HG02885 (cell line): Measurements from ENCODE around the gene DCST1.

Experiments
- ATAC-seq: cut with Tn5 transposase; IDR thresholded peaks from one replicate; pipeline ENCODE4 v1.9.1; 2021; ENCODE audit warnings: mild to moderate bottlenecking; ENCODE audit not compliant: unreplicated experiment, poor library complexity

DCST1 gene

DNA sequence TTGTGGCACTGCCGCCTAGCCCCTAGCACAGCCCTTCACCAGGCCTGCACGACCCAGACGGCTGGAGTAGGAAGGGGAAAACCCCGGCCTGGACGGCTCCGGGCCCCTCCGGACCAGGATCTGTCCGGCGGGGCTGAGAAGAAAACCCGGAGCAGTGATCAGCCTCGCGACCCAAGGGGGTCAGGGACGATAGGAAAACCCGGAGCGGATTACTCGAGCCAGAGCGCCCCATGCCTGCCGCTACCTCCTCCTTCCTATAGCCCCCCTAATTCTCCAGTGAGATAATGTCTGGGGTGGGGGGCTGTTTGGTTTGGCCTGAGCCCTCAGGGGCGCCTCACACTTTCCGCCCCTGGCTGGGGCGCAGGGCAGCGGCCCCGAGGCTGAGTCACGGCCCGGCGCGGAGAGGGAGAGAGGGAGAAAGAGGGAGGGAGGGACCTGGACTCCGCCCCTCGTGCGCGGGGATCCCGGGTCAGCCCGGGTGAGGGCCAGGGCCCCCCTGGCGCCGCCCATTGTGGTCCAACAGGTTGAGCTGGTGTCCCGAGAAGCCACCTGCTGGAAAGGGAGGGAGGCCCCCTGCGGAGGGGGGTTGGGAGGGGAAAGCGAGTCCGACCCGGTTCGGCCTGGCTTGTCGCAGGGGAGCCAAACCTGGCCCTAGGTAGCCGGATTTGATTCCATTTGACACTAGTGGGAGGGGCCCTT is 32.7 kb upstream of the DCST1 start:
- peak; percentile 53 for ATAC-seq

GRCh38 chr1:155001425-155001674 is 32.3 kb upstream of the DCST1 start:
- ATAC-seq, result no peak

- ATAC-seq, result peak; percentile 70
Observed at GRCh38 chr1:155001675-155002463, 31.8 kb upstream of the DCST1 start.

GRCh38 chr1:155002464-155003226 is 31.0 kb upstream of the DCST1 start, which contains the start of gene ZBTB7B:
ZBTB7B (plus strand) TSS chr1:155002802; CDS start chr1:155014661, 11,859 bp downstream.
- peak; percentile 4 for ATAC-seq

DNA sequence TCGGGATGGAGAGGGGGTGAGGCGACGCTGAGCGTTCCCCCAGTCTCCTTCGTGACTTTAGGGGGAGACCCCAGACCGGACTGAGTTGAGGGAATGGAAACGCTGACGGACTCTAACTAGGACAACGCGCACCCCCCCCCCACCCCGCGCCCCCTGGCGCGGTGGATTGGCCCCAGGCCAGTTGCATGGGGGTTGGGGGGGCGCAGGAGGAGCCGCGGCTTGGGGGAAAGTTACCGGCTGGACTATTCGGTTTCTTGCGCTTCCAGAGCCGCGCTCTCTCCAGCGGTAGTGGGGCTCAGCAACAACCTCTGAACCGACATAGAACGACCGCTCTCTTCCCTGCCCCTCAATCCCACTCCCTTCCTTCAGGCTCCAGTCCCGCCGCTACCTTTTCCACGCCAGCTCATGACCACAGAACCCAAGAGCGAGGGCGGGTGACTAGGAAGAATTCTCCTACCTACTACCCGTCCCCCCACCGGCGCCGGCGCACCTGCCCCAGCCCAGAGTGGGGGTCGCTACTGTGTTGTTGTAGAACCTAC is 30.3 kb upstream of the DCST1 start:
- no peak for ATAC-seq

DNA sequence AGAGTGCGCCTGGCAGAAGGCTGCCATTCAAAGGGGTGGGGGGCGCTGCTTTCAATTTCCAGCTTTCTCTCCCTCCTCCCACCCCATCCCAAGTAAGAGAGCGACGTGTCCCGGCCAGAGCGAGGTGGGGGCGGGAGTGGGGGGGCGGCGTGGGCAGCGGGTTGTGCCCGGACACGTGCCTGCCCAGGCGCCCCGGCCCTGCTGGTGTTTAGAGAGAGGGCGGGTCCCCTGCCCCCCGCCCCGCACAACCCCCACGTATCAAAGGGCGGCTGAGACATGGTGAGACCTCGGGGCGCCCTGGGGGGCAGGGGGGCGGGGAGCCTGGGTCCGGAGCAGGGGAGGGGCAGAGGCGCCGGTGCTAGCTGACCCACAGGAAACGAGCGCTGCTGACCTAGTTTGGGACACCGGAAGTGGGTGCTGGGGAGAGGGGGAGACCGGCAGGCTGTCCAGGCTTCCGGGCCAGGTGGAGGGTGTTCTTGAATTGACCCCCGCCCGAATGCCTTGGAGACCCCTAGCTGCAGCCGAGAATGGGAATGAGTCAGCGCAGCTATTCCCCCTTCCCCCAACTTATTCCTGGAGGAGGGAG is 29.8 kb upstream of the DCST1 start:
- no peak for ATAC-seq

GRCh38 chr1:155004352-155005075 is 29.1 kb upstream of the DCST1 start:
- no peak for ATAC-seq

DNA sequence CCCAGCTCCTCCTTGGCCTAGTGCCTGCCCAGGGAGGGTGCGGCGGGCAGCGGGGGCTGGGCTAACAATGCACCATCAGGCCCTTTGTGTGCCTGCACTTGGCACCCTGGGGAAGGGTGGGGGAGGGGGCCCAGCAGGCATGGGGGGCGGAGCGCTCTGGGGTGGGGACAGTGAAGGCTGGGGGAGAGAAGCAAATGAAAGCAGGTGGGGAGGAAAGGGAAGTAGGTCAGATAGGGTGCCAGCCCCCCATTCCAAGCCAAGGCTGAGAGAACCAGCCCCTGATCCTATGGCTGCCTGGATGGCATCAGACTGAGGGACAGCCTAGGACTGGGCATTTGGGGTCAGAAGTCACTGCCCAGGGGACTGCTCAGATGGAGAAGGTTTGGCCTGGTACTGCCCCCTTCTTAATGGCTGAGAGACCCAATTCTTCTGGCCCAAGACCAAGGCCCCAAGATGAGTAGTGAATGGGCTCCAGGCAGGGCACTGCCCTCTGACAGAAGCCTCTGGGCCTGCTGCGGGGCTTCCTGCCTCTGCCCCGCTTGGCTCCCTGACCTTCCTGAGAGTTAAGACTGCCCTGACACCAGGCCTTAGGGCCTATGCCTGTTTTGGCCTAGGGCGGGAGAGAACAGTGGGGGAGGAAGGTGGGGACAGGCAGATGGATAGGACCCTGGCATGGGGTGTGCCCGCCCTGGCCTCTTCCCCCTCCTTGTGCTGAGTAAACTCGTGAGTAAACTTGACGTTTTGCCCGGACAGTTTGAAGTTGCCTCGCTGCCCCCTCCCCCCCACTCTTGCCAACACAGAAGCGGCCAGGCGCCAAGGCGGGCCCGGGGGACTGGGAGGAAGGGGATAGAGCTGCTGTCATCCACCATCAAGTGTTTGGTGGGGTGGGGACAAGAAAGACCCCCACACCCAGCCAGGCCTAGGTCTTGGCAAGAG is 28.3 kb upstream of the DCST1 start:
- no peak for ATAC-seq

DNA sequence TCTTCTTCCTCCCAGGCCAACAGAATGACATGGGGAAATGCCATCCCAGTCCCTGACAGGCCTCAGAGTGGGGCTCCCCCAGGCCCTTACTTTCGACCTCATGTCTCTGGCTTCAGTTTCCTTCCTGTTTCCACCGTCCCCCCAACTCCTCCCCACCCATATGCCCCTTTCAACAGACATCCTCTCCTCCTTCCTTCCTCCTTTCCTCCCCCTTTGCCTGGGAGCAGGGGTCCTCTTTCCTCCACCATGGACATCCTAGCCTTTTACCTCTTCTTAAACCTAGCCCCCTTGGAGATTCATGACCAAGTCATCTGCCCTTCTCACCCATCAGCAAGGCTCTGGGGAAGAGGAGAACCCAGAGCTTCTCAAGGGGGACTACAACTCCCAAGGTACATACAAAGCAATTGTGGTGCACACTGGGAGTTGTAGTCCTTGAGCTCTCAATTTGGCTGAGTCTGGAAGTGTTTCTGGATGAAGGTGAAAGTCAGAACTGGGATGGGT is 27.0 kb upstream of the DCST1 start:
- no peak for ATAC-seq

- ATAC-seq, result no peak
Observed at GRCh38 chr1:155007251-155007828, 26.3 kb upstream of the DCST1 start.

DNA sequence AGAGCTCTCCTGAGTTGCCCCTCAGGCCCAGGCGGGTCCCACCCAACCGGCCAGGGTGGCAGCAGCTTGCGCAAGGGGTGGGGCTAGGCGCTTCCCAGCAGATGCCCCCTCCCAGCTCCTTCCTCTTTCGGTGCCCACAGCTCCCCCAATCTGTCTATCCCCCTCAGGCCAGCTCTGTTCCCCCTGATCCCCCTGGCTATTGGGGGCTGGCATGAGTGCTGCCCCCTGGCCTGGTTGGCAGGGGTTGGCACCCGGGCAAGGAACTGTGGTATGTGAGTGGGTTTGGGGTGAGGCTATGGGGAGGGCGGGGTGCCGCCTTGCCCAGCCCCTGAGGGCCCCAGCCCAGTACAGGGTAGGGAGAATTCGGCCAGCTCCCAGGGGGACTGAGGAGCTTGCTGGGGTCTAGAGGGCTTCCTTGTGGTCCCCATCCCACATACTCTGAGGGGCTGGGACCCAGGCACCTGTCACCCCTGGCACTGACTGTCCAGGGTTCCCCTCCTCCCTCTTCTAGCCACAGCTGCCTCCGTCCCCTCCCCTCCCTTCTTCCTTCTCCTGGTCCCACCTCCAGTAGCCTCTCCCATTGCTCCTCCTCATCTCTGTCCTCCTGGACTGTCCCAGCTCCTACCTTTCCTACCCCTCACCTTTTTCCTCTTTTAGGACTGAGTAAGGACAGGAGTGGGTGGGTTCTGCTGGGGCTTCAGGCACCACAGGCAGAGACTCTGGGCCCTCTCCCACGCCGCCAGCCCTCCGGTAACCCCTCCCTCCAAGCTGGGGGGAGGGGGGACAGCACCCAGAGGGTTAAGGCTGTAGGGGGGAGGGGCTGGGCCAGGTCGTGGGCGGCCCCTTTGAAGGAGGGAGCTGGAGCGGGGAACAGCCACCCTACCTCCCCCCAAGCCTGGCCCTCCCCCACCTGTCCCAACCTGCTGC is 25.3 kb upstream of the DCST1 start:
- no peak for ATAC-seq

- no peak for ATAC-seq
Observed at GRCh38 chr1:155009221-155009711, 24.4 kb upstream of the DCST1 start.

DNA sequence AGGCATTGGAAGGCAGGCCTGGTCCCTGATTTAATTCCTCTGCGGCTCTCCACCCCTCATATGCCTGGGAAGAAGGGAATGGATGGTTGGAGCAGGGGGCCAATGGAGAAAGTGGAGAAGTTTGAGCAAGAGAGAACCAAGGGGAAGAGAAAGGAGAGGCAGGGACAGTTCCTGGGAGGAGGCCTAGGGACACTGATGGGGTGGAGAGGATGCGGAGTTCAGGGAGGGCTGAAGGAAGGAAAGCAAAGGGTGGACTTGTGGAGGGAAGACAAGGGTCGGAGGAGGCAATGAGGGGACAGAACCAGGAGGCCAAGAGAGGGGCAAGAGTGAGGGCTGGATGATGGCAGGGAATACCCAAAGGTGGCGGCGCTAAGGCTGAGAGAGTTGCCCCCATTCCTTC is 23.9 kb upstream of the DCST1 start:
- ATAC-seq, result no peak

GRCh38 chr1:155010211-155010918 is 23.3 kb upstream of the DCST1 start:
- no peak for ATAC-seq

DNA sequence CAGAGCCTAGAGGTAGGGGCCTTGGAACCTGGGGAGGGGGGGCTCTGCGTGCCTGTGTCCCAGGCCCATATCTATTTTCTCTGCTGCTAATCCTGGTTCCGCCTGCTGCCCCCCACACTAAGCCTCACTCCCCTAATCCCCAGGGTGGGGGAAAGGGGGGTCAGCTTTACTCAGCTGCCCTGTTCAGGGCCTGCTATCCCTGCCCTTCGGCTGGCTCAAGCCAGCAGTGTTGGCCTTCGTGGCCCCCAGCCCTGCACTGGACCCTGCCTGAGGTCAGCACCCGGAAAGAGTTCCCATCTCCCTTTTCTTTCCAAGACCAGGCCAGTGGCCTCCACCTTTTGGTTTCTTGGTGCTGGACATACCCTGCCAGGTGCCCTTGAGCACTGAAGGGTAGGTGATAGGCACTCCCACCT is 22.6 kb upstream of the DCST1 start:
- ATAC-seq, result no peak

DNA sequence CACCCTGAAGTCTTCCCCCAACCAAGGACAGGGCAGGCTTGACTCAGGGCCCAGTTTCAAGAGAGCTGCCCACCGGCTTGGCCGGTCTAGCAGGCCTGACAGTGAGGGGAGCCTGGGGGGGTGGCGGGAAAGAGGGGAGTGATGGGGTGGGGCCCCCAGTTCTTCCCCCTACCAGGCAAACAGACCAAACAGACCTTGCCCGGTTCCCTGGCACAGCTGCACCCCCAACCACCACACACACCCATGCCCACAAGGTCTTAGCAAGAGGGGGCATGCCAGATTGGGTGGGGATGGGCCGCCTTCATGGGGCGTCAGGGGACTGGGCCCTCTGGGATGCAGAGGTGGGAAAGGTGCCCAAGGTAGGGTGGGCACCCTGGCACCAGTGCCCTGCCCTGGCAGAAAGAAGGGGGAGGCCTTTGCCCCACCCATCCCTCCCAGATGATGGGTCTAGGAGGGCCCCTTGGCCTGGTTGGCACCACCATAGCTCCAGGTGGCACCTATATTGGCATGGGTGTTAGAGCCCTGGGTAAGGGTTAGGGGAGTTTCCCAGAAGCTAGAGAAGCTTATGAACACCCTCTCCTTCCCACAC is 22.1 kb upstream of the DCST1 start:
- no peak for ATAC-seq
